HEK293 (cell line): Measurements from ENCODE around the gene IKZF1.

Source experiments
- GFI1B ChIP-seq: fragments of 450-650 bp; formaldehyde crosslinking; IDR thresholded peaks from 2 replicates; pipeline ENCODE4 v1.5.1; 2016; ENCODE audit warnings: missing biosample characterization, missing genetic modification characterization
- HIC1 ChIP-seq: fragments of 450-650 bp; formaldehyde crosslinking; IDR thresholded peaks from 2 replicates; pipeline ENCODE4 v1.5.1; 2016; ENCODE audit warnings: missing biosample characterization, missing genetic modification characterization
- INSM2 ChIP-seq: fragments of 450-650 bp; formaldehyde crosslinking; IDR thresholded peaks from 2 replicates; pipeline ENCODE4 v1.5.1; 2016; ENCODE audit warnings: missing biosample characterization, missing genetic modification characterization
- KLF10 ChIP-seq: fragments of 450-650 bp; IDR thresholded peaks from 2 replicates; pipeline ENCODE4 v1.5.1; 2018; ENCODE audit warnings: missing biosample characterization, mild to moderate bottlenecking, missing genetic modification characterization
- OSR2 ChIP-seq: fragments of 450-650 bp; formaldehyde crosslinking; IDR thresholded peaks from 2 replicates; pipeline ENCODE4 v1.5.1; 2016; ENCODE audit warnings: missing biosample characterization, missing genetic modification characterization
- PRDM1 ChIP-seq: fragments of 450-650 bp; formaldehyde crosslinking; IDR thresholded peaks from 2 replicates; pipeline ENCODE4; 2016; ENCODE audit warnings: missing biosample characterization, missing genetic modification characterization
- PRDM10 ChIP-seq: fragments of 450-650 bp; formaldehyde crosslinking; IDR thresholded peaks from 2 replicates; pipeline ENCODE4 v1.5.1; 2016; ENCODE audit warnings: missing biosample characterization, missing genetic modification characterization
- RBAK ChIP-seq: fragments of 450-650 bp; formaldehyde crosslinking; IDR thresholded peaks from 2 replicates; pipeline ENCODE4 v1.5.1; 2016; ENCODE audit warnings: missing biosample characterization, missing genetic modification characterization
- ZEB2 ChIP-seq: fragments of 450-650 bp; formaldehyde crosslinking; IDR thresholded peaks from 2 replicates; pipeline ENCODE4 v1.5.1; 2016; ENCODE audit warnings: missing biosample characterization, missing genetic modification characterization
- ZIC2 ChIP-seq: fragments of 450-650 bp; formaldehyde crosslinking; IDR thresholded peaks from 2 replicates; pipeline ENCODE4 v1.5.1; 2016; ENCODE audit warnings: missing biosample characterization, missing genetic modification characterization
- ZNF10 ChIP-seq: fragments of 450-650 bp; formaldehyde crosslinking; IDR thresholded peaks from 2 replicates; pipeline ENCODE4 v1.5.1; 2017; ENCODE audit warnings: missing biosample characterization, missing genetic modification characterization
- ZNF157 ChIP-seq: fragments of 450-650 bp; formaldehyde crosslinking; IDR thresholded peaks from 2 replicates; pipeline ENCODE4 v1.5.1; 2016; ENCODE audit warnings: missing biosample characterization, missing genetic modification characterization
- ZNF174 ChIP-seq: fragments of 450-650 bp; formaldehyde crosslinking; IDR thresholded peaks from 2 replicates; pipeline ENCODE4 v1.5.0; 2017; ENCODE audit warnings: missing biosample characterization, mild to moderate bottlenecking, missing genetic modification characterization
- ZNF202 ChIP-seq: fragments of 450-650 bp; formaldehyde crosslinking; IDR thresholded peaks from 2 replicates; pipeline ENCODE4 v1.5.1; 2016; ENCODE audit warnings: missing biosample characterization, missing genetic modification characterization, borderline replicate concordance
- ZNF221 ChIP-seq: fragments of 450-650 bp; formaldehyde crosslinking; IDR thresholded peaks from 2 replicates; pipeline ENCODE4 v1.5.1; 2017; ENCODE audit warnings: missing biosample characterization, missing genetic modification characterization, borderline replicate concordance
- ZNF239 ChIP-seq: fragments of 450-650 bp; formaldehyde crosslinking; IDR thresholded peaks from 2 replicates; pipeline ENCODE4 v1.5.1; 2016; ENCODE audit warnings: missing biosample characterization, missing genetic modification characterization
- ZNF248 ChIP-seq: fragments of 450-650 bp; formaldehyde crosslinking; IDR thresholded peaks from 2 replicates; pipeline ENCODE4 v1.5.1; 2017; ENCODE audit warnings: missing biosample characterization, missing genetic modification characterization
- ZNF449 ChIP-seq: fragments of 450-650 bp; formaldehyde crosslinking; IDR thresholded peaks from 2 replicates; pipeline ENCODE4 v1.5.1; 2017; ENCODE audit warnings: missing biosample characterization, mild to moderate bottlenecking, missing genetic modification characterization, moderate library complexity
- ZNF514 ChIP-seq: fragments of 450-650 bp; formaldehyde crosslinking; IDR thresholded peaks from 2 replicates; pipeline ENCODE4 v1.5.1; 2016; ENCODE audit warnings: missing biosample characterization, missing genetic modification characterization
- ZNF518A ChIP-seq: fragments of 450-650 bp; formaldehyde crosslinking; conservative IDR thresholded peaks from 2 replicates; pipeline ENCODE4 v1.5.1; 2016; ENCODE audit warnings: low read depth, missing biosample characterization, missing genetic modification characterization
- ZNF521 ChIP-seq: fragments of 450-650 bp; formaldehyde crosslinking; IDR thresholded peaks from 2 replicates; pipeline ENCODE4 v1.5.1; 2017; ENCODE audit warnings: missing biosample characterization, mild to moderate bottlenecking, missing genetic modification characterization
- ZNF560 ChIP-seq: fragments of 450-650 bp; formaldehyde crosslinking; IDR thresholded peaks from 2 replicates; pipeline ENCODE4 v1.5.1; 2017; ENCODE audit warnings: missing biosample characterization, missing genetic modification characterization, borderline replicate concordance
- ZNF585B ChIP-seq: fragments of 450-650 bp; formaldehyde crosslinking; IDR thresholded peaks from 2 replicates; pipeline ENCODE4 v1.5.1; 2016; ENCODE audit warnings: missing biosample characterization, missing genetic modification characterization
- ZNF600 ChIP-seq: fragments of 450-650 bp; formaldehyde crosslinking; IDR thresholded peaks from 2 replicates; pipeline ENCODE4 v1.5.1; 2016; ENCODE audit warnings: missing biosample characterization, missing genetic modification characterization
- ZNF707 ChIP-seq: fragments of 450-650 bp; formaldehyde crosslinking; IDR thresholded peaks from 2 replicates; pipeline ENCODE4 v1.5.1; 2016; ENCODE audit warnings: missing biosample characterization, missing genetic modification characterization
- ZNF768 ChIP-seq: fragments of 450-650 bp; formaldehyde crosslinking; IDR thresholded peaks from 2 replicates; pipeline ENCODE4 v1.5.1; 2018; ENCODE audit warnings: missing biosample characterization, mild to moderate bottlenecking, missing genetic modification characterization
- ZNF777 ChIP-seq: fragments of 450-650 bp; formaldehyde crosslinking; IDR thresholded peaks from 2 replicates; pipeline ENCODE4 v1.5.1; 2017; ENCODE audit warnings: missing biosample characterization, missing genetic modification characterization, borderline replicate concordance

Gene IKZF1

GRCh38 chr7:50446542-50446960 lies 142.0 kb downstream of the IKZF1 start (continued):
- TF ChIP-seq OSR2 (tag by site-specific recombination) (peak; percentile 84), ZNF248 (tag by site-specific recombination) (no peak), ZNF157 (tag by site-specific recombination) (no peak), ZNF239 (no peak), ZNF221 (no peak), ZNF560 (tag by site-specific recombination) (no peak), ZNF518A (tag by site-specific recombination) (0 out of 2 replicates have a peak, but pooled peaks have one; percentile 25), ZNF202 (tag by site-specific recombination) (no peak), PRDM1 (0 out of 2 replicates have a peak, but pooled peaks have one; percentile 35), ZNF521 (tag by site-specific recombination) (no peak), HIC1 (peak; percentile 27; the same call in 1 of the 2 replicates), ZNF768 (tag by site-specific recombination) (no peak), ZEB2 (tag by site-specific recombination) (0 out of 2 replicates have a peak, but pooled peaks have one; percentile 49), KLF10 (tag by site-specific recombination) (no peak), INSM2 (tag by site-specific recombination) (peak; percentile 66; the same call in 1 of the 2 replicates), ZNF600 (tag by site-specific recombination) (peak; percentile 70), ZNF174 (tag by site-specific recombination) (no peak), ZNF10 (tag by site-specific recombination) (0 out of 2 replicates have a peak, but pooled peaks have one; percentile 19), ZNF514 (tag by site-specific recombination) (no peak), ZNF585B (tag by site-specific recombination) (no peak), ZNF777 (tag by site-specific recombination) (no peak), GFI1B (tag by site-specific recombination) (0 out of 2 replicates have a peak, but pooled peaks have one; percentile 29), ZNF707 (tag by site-specific recombination) (no peak), ZIC2 (tag by site-specific recombination) (peak; percentile 84), RBAK (tag by site-specific recombination) (no peak), ZNF449 (tag by site-specific recombination) (no peak), PRDM10 (tag by site-specific recombination) (peak; percentile 22; the same call in 1 of the 2 replicates)
